ENCODE results near the gene SLC7A4.

Gene SLC7A4

GRCh38 chr22:20997536-20998257, 34.7 kb downstream of the SLC7A4 start:
- no peak for DNase-seq

GRCh38 chr22:20996598-20997535, 35.5 kb downstream of the SLC7A4 start:
- no peak for DNase-seq

GRCh38 chr22:20996031-20996410, 36.3 kb downstream of the SLC7A4 start:
- DNase-seq = no peak

GRCh38 chr22:20995329-20996030, 36.9 kb downstream of the SLC7A4 start:
- no peak for DNase-seq

GRCh38 chr22:20994902-20995241, 37.5 kb downstream of the SLC7A4 start:
- no peak for DNase-seq

GRCh38 chr22:20994128-20994901, 38.0 kb downstream of the SLC7A4 start:
- DNase-seq = no peak

GRCh38 chr22:20993304-20994127, 38.8 kb downstream of the SLC7A4 start:
- DNase-seq = no peak

- no peak for DNase-seq
Observed at GRCh38 chr22:20992456-20993303, 39.7 kb downstream of the SLC7A4 start.

GRCh38 chr22:20992056-20992442, 40.3 kb downstream of the SLC7A4 start:
- DNase-seq = no peak

GRCh38 chr22:20991252-20992055, 40.9 kb downstream of the SLC7A4 start:
- DNase-seq = no peak

GRCh38 chr22:20990184-20991180, 41.9 kb downstream of the SLC7A4 start:
- DNase-seq = no peak

- no peak for DNase-seq
Observed at GRCh38 chr22:20989323-20990138, 42.8 kb downstream of the SLC7A4 start.

GRCh38 chr22:20988573-20989322, 43.6 kb downstream of the SLC7A4 start:
- no peak for DNase-seq

GRCh38 chr22:20987375-20987774, 45.0 kb downstream of the SLC7A4 start:
- DNase-seq = no peak

- DNase-seq = no peak
Observed at GRCh38 chr22:20986365-20986764, 46.0 kb downstream of the SLC7A4 start.

GRCh38 chr22:20985720-20986119, 46.6 kb downstream of the SLC7A4 start:
- no peak for DNase-seq

All from right forelimb (tissue), 1 donor.